ENCODE results near the gene ZNF891.

The ZNF891 gene

DNA sequence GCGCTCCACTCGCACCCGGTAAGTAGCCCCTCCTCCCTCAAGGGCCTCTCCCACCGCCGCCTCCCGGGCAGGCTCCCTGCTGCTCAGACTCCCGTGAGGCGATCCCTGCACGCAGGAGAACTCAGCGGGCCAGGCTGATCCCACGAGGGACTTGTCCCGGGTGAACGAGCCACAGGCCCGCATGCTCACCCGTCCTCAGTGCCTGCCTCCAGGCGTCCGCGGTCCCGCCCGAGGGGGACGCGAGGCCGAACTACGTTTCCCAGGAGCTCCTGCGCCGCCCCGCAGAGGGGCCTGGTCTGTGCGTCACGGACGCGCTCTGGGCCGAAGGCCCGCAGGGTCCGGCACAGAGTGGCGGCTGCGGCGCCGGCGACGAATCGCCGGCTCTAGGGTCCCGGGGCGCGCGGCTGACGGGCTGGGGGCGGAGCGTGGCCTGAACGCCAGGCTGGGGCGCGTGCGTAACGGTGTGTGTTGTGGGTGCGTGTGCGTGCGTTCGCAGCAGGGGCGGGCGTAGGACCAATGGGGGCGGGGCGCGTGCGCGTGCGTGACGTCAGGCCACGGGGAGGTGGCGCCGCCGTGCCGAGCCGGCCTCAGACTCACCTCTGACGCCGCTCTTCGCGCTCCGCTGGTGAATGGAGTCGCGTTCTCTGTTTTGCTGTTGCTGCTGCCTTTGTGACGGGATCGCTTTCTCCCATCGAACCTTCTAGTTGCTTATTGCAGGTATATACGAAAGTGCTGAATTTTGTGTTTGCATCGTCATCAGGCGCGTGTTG, at the start of gene ZNF891, which contains the start of gene ZNF10:
Gene ZNF891, minus strand, starts transcription at position 237 of the 770 bp plus-strand sequence. CDS start 8,356 bp downstream, outside the sequence.
Gene ZNF10, plus strand, starts transcription at position 590 of the 770 bp plus-strand sequence. CDS start 13,866 bp downstream, outside the sequence.
- peak; percentile 92 for DNase-seq (ENCODE audit: low read depth)

DNA sequence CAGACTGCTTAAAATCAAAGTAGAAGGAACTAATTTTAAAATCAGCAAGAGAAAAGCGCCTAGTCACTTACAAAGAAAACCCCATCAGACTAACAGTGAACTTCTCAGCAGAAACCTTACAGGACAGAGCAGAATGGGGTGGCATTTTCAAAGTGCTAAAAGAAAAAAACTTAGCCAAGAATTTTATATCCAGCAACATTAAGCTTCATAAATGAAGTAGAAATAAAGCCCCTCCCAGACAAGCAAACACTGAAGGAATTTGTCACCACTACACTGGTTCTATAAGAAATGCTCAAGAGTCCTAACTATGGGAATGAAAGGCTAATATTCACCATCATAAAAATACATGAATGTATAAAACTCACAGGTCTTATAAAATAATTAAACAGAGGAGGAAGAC, 44.8 kb upstream of the ZNF891 start:
- DNase-seq (ENCODE audit: low read depth), result no peak

DNA sequence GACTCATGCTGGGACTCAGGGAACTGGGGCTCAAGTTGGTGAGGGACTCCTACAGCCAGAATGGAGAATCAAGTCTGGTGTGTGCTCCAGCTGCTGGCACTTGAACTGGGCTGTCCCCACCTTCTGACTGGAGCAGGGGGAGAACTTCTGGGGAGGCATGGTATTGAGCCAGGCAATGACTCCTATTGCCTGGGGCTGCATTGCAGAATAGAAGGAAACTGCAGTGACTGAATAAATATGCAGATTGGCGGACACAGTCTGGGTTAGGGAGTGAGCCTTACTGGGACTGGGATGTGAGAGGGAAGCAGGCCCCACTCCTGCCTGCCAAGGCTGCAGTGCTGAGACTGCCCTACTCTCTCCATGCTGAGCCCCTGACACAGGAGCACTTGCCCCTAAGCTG, 42.4 kb upstream of the ZNF891 start:
- DNase-seq (ENCODE audit: low read depth), result no peak

DNA sequence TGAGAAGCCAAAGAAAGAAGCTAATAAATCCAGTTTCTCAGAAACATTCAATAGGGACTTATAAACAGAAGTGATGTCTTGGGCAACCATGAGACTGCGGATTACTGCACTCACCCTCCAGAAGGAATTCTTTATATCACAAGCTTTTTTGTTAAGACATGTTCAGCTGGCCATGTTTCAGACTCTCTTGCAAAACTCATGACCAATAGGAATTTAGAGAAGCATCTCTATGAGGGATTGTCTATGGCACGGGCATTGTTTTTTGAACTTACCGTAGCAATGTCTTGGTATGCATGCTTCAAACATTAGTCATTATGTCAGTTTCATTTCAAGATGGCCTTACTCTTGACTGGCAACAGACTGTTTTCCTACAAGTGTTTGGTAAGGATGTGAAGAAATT, 35.7 kb upstream of the ZNF891 start:
- DNase-seq (ENCODE audit: low read depth), result no peak

DNA sequence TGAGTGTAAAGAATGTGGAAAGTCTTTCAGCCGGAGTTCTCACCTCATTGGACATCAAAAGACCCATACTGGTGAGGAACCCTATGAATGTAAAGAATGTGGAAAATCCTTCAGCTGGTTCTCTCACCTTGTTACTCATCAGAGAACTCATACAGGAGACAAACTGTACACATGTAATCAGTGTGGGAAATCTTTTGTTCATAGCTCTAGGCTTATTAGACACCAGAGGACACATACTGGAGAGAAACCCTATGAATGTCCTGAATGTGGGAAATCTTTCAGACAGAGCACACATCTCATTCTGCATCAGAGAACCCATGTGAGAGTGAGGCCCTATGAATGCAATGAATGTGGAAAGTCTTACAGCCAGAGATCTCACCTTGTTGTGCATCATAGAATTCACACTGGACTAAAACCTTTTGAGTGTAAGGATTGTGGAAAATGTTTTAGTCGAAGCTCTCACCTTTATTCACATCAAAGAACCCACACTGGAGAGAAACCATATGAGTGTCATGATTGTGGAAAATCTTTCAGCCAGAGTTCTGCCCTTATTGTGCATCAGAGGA, 26.1 kb upstream of the ZNF891 start:
- DNase-seq (ENCODE audit: low read depth), result no peak

DNA sequence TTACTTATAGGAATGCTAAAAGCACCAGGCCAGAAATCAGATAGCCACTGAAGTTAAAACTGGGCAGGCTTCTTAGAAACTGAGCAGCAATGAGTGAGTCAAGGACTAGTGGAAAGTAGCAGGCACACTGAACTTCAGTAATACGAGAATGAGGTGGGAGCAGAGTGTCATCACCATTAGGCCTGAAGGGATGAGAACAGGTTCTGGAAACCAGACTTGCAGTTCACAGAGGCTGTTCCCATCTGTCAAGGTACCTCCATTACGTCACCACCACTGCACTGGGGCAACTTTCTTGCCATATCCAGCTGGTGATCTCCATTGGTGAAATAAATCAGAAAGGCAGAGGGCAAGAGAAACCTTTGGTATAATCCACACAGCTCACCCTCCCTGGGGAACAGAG, 15.9 kb upstream of the ZNF891 start:
- no peak for DNase-seq (ENCODE audit: low read depth)

DNA sequence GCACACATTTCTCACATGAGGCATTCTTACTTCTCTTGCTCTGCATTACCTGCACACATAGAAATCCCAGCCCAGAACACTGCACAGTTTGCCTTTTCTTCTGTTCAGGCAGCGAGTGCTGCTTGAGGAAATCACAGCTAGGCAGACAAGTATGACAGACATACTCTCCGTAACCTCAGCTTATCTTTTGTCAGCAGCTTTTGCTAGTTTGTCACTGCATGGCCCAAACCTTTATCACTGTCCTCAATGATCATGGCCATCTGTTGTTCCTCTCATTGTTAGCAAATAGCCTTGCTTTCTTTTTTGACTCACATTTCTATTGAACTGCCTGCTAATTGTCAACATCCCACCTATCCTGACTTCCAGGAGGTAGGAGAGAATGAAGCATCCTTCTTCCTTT, 5.7 kb upstream of the ZNF891 start:
- DNase-seq (ENCODE audit: low read depth), result no peak

DNA sequence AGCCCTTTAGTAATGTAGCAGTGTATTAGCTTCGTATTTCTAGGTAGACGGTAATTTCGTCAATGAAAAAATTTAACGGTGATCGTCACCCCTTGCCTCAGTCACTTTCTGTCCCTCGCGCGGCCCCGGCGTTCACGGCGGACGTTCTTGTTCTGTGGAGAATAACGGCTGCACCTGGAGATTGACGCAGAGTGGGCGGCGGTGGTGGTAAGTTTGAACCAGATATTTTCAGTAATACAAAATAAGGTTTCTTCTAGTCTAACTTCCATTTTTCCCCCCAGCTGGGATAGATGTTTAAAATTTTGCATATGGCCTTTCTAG, 694 bp upstream of the ZNF891 start:
- DNase-seq (ENCODE audit: low read depth), result no peak

DNA sequence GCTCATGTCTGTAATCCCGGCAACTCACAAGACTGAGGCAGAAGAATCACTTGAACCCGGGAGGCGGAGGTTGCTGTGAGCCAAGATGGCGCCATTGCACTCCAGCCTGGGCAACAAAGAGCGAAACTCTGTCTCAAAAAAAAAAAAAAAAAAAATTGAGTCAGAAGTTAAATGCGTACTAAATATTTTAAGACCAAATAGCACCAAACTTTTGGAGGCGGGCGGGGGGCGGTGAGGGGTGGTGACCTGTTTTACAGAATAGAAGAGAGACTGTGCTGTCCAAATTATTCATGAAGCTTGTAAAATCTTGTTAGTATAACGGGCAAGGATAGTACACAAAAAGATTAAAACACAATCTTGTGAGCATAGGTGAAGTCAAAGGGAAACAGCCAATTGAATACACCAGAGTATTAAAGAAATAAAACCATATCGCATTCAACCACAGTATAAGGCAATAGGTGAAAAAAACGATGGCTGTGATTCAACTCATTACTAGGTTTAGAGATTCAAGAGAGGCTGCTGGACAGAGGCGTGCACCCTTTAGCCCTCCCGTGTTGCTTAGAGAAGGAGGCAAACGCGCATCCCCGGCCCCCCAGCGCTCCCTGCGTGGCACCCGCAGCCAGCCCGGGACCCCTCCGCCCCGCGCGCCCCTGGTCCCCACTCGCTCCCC, 571 bp downstream of the ZNF891 start:
- DNase-seq (ENCODE audit: low read depth), result no peak

DNA sequence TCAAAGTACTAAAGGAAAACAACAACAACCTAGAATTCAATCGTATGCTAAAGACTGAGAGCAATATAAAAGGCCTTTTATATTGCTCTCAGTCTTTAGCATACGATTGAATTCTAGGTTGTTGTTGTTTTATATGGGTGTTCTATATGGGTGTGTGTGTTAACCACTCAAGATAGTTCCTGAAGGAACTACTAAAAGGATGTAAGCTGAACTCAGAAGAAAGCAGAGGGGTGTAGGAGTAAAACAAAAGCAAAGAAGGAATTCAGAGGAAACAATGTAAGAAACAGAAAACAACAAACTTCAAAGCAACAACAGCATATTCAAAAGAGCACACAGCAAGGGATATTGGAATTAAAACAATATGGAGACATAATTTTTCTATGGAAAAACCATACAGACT, 5.4 kb downstream of the ZNF891 start:
- DNase-seq (ENCODE audit: low read depth), result no peak

DNA sequence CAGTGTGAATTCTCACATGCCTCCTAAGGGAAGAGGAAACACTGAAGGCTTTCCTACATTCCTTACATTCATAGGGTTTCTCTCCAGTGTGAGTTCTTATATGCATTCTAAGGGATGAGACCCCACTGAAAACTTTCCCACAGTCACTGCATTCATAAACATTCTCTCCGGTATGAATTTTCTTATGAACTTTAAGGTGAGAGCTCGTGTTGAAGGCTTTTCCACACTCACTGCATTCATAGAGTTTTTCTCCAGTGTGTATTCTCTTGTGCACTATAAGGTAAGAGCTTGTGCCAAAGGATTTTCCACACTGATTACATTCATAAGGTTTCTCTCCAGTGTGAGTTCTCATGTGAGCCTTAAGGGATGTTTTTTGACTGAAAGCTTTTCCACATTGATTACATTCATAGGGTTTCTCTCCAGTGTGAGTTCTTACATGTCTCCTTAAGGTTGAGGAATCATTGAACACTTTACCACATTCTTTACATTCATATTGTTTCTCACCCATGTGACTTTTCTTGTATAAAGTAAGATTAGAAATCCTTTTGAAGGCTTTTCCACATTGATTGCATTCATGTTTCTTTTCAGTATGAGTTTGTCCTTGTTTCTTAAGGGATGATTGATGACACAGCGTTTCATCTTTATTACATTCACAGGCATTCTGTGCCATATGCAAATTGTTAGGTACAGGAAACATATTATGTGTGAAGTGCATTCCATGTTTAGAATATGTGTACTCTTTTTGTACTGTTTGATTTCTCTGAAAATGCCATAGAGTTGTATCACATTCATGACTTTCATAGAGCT, 9.5 kb downstream of the ZNF891 start:
- DNase-seq (ENCODE audit: low read depth), result no peak

DNA sequence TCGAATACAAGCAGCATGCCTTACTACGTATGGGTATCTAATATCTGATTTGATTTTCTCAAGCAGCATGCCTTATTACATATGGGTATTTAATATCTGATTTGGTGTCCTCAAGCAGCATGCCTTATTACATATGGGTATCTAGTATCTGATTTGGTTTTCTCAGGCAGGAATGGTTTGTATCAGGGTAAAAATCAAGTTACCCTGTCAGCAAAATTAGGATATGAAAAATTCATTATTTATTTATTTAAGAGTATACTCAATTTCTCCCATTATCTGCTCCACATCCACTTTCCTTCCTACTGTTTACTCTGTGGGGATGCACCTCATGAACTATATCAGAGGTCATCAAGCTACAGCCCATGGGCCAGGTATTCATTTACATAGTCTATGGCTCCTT, 21.9 kb downstream of the ZNF891 start:
- no peak for DNase-seq (ENCODE audit: low read depth)

DNA sequence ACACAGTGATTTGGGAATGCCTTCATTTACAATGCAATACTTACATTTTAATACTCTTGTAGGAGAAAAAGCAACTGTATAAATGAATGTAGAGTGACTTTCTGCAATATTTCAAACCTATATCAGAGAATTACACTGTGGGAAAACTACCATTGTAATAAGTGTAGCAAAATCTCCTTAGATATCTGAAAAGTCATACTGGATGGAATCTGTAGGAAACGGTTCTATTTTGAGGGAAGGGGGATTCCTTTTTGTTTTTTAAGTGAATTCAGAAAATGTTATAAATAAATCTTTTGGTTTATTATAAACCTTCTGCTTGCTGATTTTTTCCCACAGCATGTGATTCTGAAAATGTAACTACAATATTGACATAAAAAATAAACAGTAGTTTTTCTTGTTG, 23.0 kb downstream of the ZNF891 start:
- no peak for DNase-seq (ENCODE audit: low read depth)

DNA sequence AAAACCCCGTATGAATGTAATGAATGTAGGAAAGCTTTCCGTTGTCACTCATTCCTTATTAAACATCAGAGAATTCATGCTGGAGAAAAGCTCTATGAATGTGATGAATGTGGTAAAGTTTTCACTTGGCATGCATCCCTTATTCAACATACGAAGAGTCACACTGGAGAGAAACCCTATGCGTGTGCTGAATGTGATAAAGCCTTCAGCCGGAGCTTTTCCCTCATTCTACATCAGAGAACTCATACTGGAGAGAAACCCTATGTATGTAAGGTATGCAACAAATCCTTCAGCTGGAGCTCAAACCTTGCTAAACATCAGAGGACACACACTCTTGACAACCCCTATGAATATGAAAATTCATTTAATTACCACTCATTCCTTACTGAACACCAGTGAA, 23.8 kb downstream of the ZNF891 start:
- no peak for DNase-seq (ENCODE audit: low read depth)

DNA sequence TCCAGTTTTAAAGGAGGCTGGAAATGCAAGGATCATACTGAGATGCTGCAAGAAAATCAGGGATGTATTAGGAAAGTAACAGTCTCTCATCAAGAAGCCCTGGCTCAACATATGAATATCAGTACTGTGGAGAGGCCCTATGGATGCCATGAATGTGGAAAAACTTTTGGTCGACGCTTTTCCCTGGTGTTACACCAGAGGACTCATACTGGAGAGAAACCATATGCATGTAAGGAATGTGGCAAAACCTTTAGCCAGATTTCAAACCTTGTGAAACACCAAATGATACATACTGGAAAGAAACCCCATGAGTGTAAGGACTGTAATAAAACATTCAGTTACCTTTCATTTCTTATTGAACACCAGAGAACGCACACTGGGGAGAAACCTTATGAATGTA, 24.5 kb downstream of the ZNF891 start:
- DNase-seq (ENCODE audit: low read depth), result no peak

DNA sequence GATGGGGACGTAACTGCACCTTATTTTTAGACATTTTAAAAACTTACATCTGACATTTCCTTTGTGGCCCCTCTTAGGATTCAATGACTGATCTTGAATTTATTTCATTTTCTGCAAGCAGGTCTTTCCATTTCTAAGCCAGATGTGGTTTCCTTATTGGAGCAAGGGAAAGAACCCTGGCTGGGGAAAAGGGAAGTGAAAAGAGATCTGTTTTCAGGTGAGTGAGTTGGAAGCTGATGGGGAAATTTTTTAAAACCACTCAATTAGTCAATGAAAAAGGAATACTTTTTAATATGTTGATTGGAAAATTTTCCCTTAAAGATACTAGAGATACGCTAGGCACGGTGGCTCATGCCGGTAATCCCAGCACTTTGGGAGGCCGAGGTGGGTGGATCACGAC, 46.7 kb downstream of the ZNF891 start:
- DNase-seq (ENCODE audit: low read depth), result no peak

DNA sequence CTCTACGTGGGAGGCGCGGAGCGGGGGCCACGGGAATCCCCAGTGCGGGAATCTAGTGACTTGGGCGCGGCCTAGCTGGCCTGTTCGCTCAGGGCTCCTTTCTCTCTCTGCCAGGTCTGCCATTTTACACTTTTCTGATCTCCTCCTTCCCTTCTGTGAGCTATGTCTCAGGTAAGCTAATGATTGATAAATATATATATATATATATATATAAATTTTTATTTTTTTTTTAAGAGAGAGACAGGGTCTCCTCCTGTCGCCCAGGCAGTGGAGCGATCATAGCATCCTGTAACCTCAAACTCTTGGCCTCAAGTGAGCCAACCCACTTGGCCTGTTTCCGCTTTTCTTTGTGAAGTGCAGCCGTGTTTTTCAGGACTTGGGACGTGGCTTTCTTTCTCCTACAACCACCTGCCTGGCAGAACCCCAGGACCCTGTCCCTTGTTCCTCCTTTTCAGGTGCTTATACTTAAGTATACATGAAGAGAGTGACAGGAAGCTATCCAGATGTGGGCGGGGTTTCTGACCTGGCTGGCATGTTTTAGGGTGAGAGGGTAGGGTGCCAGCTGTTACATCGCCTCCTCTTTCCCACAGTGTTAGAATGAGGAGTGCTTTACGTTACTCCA, 48.8 kb downstream of the ZNF891 start:
- no peak for DNase-seq (ENCODE audit: low read depth)

DNA sequence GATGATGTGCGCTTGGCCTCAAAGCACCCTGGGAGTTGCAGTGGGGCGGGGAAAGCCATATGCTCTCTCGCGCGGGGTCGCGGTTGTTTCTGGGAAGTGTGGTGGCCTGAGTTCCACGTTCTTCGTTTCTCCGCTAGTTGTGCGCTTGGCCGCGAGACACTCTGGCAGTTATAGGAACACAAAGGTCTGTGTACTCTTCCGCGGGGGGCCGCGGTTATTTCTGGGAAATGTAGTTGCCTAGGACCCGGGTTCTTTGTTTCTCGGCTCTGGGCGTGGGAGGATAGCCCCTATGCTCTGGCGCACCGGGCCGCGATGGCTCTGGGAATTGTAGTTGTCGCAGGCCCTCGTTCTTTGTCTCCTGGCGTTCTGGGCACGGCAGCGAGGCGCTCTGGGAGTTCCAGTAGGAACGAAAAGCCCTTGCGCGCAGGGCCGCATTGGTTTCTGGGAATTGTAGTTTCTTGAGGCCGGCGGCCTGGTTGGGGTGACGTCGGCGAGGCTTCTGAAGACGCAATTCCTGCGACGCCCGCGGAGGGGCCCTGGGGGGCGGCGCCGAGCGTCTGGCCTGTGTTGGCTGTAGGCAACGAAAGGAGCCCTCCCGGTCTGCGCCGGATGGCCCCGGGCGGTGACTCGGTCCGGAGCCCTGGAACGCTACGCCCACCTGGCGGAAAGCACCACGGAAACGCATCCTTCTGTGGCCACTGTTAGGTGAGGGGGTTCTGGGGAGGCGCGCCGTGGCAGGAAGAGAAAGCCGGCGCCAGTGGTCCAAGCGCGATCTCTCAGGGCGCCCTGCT, 49.5 kb downstream of the ZNF891 start, which contains the start of gene ZNF140:
Gene ZNF140, plus strand, starts transcription at position 556 of the 791 bp plus-strand sequence. CDS start 398 bp downstream, outside the sequence.
- DNase-seq (ENCODE audit: low read depth), result peak; percentile 91

DNA sequence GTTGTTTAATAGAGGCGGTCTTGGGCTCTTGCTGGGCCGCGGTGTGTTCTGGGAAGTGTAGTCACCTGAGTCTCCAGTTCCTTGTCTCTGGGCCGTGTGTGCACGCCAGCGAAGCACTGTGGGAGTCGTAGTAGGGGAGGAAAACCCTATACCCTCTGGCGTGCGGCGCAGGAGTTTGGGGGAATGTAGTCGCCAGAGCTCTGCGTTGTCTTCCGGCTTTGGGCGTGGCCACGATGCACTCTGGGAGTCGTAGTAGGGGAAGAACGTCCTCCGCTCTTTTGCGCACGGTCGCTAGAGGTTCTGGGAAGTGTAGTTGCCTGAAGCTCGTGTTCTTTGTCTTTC, 50.1 kb downstream of the ZNF891 start:
- peak; percentile 97 for DNase-seq (ENCODE audit: low read depth)

DNA sequence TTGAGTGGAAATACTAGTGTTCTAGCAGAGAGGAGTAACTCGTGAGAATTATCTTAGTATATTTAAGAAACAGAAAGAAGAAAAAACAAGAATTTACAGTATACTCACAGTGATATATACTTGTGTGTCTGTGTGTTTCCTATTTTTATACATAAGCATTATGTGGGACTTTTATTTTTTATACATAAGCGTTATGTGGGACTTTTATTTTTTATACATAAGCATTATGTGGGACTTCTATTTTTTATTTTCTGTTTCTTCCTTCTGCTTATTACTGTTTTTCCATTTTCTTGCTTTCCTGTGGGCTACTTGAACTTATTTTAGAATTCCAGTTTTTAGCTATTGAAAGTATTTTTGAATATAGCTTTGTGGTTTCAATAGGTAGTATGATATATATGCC, 56.2 kb downstream of the ZNF891 start:
- DNase-seq (ENCODE audit: low read depth), result no peak

DNA sequence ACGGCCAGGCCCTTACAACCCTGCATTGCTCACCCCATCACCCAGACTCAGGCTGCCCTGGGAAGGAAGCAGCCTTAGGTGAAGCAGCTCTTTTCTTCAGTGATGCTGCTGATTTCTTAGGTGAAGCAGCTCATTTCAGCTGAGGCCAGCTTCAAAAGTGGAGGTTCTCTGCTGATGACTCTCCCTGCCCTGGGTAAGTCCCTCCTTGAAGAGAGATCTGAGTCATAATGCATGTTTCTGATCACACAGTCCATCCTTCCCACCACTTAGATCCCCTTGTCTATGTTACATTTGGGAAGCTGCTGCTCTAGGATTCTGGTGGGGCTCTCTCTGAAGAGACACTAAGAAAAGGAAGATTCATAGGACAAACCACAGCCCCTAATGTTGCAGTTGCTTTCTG, 66.5 kb downstream of the ZNF891 start:
- no peak for DNase-seq (ENCODE audit: low read depth)
